Measurements from ENCODE around the gene ZNF516.

ZNF516 gene

DNA sequence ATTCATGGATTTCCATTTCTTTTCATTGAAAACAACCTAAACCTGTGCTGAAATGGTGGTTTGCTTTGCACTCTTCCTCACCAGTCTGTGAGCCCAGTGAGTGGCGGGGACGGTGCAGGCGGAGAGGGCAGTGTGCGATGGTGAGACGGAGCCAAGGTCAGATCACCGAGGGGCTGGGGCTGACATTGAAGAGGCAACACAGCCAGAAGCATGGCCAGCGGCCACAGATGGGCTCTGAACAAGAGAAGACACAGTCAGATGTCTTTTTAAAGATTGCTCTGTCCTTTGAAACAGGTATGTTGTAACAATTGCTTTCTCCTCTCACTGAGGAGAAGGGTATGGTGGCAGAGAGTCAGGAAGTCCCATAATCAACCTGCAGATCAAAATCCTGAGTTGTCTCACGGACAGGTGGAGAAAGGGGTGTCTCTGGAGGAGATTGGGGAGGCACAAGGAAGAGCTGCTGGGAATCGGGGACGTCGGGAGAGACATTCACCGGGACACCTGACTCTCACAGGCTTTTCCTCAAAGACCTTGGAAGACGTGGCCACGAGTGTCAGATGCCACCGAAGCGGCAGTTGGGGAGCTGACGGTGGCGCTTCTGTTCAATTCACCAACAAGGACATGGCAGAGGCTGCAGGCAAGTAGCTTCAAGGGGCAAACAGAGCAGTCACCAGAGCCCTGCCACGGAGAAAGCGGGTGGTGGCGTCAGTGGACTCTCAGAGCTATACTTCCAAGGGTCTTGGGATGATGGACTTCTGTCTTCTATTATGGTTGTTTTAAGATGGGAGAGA lies 12.1 kb upstream of the ZNF516 start:
- DNase-seq (ENCODE audit: low spot score) = no peak

DNA sequence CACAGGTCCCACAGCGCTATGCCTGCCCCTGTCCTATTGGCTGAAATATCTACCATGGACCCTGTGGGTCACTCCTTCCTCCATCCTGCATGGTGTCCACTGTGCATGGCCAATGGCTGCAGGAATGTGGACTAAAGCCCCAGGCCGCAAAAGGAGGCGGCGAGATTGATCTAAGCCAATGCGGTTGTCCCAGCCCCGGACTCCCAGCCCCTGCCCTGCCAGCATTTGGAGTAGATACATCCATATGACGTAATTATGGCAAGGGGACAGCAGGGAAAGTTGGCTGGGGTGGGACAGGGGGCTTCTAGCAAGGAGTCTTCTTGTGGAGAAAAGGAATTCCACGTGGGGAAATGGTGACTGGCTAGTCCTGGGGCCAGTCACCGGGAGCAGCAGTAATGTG lies 11.4 kb upstream of the ZNF516 start:
- no peak for DNase-seq (ENCODE audit: low spot score)

DNA sequence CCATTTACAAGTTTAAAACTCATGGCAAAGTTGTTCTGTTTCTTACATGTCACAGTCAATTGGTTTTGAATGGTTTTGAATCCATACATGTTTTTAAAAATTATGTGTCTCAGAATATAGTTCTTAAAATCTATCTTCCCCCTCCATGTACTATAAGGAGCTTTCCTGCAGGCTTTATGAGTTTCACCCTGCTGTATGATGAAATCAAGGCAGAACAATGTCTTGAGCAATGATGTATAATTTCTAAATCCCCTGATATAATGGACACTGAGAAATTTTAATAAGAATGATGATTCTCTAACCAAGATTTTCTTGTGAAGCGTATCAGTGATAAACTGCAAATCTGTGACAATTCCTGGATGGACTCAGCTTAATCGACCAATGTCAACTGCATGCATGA lies 10.6 kb upstream of the ZNF516 start:
- DNase-seq (ENCODE audit: low spot score) = no peak

DNA sequence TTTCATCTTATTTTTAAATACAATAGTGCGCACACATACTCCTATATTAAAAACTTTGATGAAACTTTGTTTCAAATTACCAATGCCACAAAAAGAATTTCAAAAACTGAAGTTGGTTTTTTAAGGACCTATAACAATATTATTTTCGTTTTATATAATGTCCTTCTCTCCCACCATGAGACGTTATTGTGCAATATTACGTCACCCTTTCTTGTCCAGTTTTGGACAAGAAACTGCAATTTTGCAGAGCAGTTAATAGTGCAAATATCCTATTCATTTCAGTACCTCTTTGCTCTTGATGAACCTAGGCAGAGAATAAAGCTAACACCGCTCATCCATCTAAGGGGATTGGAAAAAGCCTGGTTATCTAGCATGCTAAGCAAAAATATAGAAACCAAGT lies 9.7 kb upstream of the ZNF516 start:
- no peak for DNase-seq (ENCODE audit: low spot score)

DNA sequence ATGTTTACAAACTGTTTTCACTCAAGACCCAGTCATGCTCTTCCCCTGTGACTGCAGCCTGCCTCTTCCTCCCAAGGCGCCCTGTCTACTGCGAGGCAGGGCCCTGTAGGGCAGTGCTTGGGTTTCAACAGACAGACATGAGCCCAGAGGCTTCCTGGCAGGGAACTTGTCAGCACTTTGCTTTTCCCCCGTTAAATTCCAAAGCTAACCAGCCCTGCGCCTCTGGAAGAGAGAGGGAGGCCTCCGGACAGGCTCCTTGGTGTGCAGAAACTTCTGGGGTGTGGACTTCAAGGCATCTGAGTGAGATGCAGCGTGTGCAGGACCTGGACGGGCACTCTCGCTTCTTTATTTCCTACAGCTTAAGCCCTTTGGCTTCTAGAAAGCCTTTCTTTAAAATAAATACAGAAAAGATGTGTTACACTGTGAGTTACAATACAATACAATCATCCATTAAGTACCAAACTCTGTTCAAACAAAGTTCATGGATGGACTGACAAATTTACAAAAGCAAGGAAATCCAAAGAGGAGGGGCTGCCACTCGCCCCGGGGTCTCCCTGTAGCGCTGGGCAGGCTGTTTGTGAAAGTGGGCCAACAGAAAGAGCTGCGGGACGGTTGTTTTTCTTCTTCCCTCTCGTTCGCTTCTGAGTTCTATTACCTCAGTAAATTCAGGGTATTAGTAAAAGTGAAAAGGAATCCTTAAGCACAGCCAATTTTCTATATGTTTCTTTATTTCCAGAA lies 8.8 kb upstream of the ZNF516 start:
- DNase-seq (ENCODE audit: low spot score) = no peak

DNA sequence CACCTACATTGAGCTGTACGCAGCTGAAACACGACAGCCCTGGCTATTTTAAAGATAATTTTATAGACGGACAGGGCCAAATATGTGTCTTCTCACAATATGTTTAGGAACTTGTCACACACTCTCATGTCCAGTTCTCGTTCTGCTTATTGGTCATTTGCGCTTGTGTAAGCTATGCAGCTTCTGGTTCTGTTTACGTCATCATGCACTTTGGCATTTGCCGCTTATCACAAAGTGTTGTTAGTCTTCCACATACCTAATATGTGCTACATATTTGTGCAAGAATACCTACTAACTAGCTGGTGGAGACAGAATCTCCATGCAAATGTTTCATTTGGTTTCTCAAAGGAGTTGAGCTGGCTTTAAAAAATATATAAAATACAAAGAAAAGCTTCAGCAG lies 7.5 kb upstream of the ZNF516 start:
- no peak for DNase-seq (ENCODE audit: low spot score)

DNA sequence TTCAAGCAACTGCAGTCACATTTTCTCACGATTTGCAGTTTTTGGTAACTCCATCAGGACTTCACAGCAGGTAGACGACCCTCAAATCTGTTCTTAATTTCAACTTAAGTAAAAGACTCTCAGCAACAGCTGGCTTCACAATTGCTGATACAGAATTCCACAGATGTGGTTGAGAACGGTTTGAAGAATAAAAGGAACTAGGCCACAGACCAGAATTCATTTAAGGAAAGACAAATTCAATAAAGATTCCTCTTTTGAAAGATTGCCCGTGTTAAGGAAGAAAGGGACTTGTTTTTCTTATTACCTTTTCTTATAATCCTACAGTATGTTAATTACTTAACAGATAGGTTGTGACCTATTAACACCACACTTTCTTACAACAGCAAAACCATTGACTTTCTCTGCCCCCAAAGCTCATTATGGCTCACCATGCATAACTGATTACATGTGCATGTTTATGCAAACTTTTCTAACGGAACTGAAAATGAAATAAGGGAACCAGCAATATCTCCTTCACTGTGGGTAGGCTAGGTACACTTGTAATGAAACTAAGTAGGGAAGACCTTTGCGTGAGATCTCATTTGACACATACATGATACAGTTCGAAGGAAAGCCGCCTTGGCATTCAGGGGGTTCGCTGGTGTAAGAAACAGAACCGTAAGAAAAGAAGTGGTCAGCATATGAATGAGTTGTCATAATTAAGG lies 4.7 kb upstream of the ZNF516 start:
- no peak for DNase-seq (ENCODE audit: low spot score)

DNA sequence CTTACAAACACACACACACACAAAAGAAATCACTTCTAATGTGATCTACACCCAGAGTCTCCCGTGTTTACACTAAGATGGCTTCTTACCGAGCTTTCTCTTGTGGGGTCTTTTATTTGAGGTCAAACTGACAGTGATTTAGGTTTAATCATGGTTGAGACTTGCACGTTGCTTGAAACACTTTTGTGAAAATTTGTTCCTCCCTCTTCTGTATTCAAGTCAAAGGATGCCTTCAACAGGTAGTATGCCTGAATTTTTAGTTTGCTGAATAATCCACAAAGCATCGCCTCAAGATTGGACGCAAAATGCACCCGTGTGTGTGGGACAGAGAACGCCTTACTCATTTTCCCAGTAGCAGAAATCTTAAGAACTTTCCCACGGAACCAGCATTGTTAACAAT lies 4.0 kb upstream of the ZNF516 start:
- no peak for DNase-seq (ENCODE audit: low spot score)

DNA sequence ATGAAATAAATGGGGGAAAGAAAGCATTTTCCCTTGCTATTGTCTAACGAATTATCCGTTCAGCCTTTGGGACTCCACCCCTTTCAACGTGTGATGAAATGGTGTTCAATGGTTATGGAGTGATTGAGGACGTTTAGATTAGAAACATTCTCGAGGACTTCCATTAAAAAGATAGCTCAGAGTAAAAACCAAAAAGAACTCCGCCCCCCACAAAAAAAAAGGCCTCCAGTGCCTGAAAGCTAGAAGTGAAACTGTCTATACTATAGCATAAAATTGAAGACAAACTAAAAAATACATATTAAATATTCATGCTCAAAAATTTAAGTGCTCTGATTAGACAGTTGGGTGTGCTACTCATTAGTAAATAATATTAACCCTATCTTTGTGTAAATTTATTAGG lies 3.0 kb upstream of the ZNF516 start:
- DNase-seq (ENCODE audit: low spot score) = no peak

DNA sequence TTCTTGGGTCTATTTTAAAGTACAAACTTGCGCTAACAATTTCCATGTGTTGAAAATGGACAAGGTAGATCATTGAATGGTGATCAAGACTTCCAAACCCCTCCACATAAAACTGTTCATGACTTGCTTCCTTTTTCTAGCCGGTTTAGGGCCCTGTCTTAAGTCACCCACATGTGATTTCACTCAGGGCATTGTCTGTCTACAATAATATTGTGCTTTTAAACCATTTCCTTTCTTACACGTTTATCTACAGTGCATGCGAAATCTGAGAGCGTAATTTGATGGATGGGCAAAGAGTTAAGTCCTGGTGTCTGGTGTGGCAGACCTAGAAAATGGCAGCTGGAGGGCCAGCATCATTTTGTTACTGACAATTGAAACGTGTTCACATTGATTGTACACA lies 2.0 kb upstream of the ZNF516 start:
- DNase-seq (ENCODE audit: low spot score) = no peak

DNA sequence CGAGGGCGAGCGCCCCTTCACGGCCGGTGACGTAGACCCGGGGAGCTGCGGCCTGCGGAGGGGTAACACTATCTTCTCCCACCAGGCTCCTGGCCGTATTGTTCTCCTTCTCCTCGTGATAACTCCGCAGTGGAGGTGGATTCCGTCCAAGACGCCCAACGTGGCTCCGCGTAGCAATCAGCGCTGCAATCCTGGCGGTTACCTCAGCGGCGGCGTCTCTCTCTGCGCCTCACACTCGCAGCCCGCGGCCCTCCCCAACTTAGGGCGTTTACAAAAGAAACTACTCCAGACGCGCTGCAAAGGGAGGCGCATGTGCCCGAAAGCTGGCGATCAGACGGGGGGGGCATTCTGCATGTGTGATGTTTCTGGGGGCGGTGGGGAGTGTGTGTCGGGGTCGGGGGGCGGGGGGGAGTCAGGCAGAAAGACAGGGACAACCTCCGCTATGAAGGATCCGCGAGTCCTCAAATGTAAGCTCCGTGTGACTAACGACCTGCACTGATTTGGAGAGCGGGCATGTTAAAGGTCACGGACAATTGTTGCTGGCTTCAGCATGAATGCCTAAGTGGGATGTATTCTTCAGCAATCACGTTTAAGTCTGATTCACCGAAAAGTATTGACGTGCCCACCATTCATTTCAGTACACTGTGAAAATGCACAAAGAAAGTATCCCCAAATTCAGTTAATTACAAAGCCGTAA lies 1.3 kb upstream of the ZNF516 start:
- peak; percentile 36 for DNase-seq (ENCODE audit: low spot score)

DNA sequence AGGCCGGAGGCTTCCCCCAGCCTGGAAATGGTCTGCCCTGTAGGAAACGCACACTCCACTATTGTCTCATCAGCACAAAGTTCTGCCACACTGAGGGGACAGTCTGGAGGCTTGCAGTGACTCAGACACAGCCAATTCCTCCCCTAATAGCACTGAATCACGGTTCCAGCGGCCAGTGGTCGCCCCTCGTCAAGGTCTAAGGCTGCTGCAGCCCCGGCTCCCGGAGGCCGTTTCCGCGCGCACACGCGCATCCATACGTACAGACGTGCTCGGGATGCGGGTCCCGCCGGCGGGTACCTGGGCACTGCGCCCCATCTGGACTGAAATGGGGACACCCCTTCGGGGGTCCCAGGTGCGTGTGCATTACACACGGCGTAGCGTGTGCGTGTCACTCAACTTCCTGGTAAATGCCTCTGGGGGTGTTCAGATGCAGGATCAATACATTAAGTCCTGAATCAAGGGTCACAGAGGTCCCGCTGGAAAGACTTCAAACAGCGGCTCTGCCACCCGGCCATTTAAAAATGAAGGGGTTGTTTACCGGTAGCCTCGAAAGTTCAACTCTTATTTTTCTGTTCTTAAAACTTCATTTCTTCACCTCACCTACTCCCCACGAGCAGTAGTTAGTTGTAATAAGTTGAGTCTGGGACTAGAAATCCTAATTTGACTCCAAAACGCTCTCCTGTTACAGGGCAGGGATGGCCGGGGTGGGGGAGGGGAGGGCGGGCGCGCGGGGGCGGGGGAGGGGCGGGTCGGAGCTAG lies 572 bp upstream of the ZNF516 start:
- DNase-seq (ENCODE audit: low spot score) = no peak

DNA sequence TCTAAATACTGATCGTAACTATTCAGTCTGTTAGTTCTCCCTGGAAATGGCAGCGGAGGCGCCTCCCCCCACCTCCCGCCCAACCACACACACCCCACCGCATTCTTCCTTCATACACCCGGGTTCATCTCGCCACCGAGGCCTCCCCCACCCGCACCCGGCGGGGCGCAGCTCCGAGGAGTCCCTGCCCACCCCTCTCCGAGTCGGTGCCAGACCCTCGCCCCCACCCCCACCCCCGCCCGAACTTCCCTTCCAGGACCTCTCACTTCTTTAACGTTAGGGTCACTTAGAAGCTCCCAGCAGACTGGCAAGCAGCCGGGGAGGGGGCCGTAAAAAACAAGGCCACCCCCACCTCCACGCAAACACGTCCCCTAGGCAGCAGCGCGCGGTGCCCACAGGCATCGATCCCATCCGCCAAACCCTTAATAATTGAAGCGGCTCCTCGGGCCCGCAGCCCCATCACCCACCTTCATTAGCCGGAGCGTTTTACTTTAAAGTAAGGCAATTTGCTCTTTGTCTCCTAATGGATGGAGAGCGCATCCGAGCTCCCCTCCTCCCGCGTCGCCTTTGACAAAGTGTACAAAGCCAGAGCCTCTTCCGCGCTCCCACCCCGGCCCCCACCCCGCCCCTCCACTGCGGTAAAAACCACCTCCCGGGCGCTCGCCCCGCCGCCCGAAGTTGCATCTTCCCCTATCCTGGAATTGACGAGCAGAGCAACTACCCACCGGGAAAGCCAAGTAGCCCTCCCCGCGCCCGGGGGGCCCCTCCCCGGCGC lies 624 bp downstream of the ZNF516 start:
- DNase-seq (ENCODE audit: low spot score) = no peak

DNA sequence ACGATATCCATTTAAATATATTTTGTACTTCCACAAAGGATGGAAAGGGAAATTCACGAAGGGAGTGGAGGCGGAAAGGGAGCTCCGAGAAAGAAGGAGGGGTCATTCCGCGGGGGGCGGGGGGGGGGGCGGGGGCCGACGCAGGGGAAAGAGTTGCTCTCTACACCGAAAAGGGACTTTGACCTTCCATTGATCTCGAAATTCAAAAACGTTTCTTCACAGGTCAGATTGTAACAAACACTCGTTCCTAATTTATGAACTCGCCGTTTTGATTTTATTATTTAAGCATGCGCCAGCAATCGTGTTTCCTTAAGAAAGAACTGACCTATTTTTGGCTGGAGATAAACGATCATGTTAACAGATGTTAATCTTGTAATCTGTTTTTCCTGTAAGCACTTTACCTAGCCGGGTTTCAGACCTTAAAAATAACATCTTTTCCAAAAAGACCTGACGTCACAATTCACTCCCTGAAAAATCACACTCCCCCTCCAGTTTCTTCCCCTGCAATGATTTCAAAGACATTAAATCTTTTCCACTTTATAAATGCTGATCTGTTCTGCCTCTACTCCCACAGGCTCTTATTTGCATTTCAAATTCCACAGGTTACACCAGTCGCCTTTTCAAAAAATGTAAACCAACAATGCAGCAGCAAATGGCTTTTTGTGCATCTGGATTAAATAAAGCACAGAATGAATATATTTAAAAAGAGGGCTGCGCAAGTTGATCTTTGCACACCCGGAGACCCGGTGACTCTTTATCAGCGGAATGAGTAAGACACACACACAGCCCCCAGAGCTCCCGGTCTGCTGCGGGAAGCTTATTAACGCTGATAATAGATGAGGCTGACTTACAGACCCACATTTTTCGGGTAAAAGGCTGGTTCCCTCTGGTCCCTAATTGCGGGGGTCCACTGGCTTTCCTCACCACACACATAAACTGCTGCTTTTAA lies 1.6 kb downstream of the ZNF516 start:
- DNase-seq (ENCODE audit: low spot score) = peak; percentile 37

DNA sequence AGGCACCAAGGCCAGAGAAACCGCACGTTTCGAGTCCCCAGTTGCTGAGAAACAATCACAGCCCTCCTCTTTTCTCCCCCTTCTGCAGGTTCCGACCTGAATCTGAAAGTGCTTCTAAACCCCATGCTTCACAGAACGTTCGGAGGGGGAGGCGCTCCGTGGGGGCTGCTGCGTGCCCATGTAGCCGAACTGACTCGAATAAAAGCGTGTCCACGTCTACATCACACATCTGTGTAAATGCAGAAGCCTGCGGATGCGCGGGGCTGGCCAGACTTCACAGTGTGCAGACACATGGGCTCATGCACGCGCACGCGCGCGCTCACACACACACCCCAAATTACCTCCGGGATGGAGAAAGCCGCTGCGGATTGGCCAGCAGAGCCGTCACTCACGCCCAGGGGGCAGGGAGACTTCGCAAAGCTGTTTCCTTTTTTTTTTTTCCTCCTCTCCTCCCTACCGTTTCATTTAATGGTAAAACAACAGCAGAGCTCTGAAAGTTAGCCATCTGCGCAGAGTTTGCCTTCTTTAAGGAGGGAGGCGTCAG lies 2.3 kb downstream of the ZNF516 start:
- peak; percentile 95 for DNase-seq (ENCODE audit: low spot score)

DNA sequence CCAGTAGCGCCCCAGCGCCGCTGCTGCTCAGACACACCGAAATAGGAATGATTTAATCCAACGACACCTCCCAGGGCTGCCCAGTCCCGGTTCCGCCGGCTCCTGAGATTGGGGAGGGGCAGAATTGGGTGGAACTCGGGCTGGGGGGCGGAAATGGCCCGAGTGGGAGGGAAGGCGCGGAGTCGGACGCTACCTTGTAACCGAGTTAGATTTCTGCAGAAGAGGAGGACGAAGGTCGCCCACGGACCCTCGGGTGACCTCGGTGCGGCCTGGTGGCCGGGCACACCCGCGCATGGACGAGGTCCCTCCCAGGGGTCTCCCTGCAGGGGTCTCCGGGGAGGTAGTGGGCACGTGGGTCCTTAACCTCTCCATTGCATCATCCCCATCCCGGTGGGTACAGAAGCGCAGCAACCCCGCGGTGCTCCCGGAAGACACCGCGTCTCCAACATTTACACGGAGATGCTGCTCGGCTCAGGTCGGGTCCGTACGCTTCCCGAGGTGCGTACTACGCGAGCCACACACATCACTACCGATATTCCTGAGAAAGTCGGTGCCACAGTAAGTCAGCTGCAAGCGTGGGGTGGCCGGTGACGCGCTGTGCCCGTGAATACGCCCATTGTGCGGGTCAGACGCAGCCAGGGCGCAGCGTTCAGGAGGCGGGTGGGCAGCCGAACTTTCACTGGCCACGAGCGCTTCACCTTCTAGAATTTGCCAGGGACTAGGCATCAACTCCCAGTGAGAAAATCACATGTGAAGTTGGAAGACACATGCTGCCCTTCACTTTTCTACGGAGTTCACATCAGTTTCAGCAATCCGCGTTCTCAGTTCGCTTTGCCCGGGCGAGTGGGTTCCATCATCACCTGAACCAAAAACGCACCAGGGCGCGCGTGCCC lies 3.0 kb downstream of the ZNF516 start:
- no peak for DNase-seq (ENCODE audit: low spot score)

DNA sequence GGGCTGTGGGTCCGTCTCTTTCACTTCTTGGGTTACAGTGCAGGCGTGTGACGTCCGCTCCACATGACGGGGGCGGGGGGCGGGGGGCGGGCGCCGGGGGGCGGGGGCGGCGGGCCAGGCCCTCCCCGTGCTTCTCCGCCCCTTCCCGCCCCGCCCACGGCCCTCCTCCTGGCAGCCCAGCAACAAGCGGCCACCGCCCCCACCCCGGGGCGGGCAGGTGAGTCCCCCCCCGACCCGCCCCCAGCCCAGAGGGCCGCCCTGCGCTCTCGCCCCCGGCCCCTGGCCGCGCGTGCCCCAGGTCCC lies 3.6 kb downstream of the ZNF516 start:
- DNase-seq (ENCODE audit: low spot score) = no peak

DNA sequence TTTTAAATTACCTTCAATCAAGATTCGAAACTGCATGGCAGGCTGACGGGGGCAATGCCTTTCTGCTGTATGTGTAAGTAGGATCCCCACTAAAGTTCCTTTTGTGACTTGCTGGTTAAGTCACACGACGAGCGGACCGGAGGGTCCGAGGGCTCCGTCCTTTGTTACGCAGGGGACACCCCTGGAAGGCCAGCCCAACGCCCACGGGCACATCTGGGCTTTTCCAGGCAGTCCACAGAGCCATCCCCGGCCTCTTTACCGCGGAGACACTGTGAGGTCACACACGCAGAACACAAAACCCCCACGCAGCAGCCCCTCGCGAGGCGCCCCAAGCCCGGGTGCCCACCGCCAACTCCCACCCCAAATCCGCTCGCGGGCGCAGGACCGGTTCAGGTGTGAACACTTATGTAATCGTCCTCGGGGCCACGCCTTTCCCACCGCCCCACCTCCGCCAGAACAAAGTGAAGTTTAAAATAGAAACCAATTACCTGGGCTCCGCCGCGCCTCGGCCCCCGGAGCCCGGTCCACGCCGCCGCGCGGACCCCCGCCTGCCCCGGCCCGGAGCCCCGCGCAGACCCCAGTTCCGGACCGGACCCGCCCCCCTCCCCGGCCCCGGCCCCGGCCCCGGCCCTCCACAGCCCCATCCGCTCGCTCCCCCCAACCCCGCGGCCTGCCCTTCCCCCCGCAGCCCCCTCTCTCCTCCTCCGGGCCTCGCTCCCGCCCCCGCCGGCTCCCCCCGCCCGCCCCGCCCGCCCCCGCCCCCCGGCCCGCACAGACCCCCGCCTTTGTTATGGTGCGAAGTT lies 4.2 kb downstream of the ZNF516 start:
- no peak for DNase-seq (ENCODE audit: low spot score)
